H9 (cell line): ENCODE data around the gene PC. TPM values are rescaled to one million over a fixed set of nuclear protein-coding genes. Genes with fewer than 3 reads are reported as not detected.

Experiments
- DNase-seq: peaks from one replicate; pipeline ENCODE4 v3.0.0-alpha.2; 2017
- H2AFZ ChIP-seq: one replicate; pipeline ENCODE4 v1.6.1; 2013; ENCODE audit warnings: mild to moderate bottlenecking, low read length, control low read depth, moderate library complexity
- H2AK5ac ChIP-seq: 2 replicates; pipeline ENCODE4 v1.6.1; 2013; ENCODE audit warnings: low read length, control low read depth, mixed read lengths; ENCODE audit not compliant: insufficient read length
- H2BK120ac ChIP-seq: one replicate; pipeline ENCODE4 v1.6.1; 2013; ENCODE audit warnings: low read depth, mild to moderate bottlenecking, low read length, control low read depth, inconsistent platforms; ENCODE audit not compliant: poor library complexity, severe bottlenecking
- H2BK12ac ChIP-seq: 2 replicates; pipeline ENCODE4 v1.6.1; 2013; ENCODE audit warnings: low read length, control low read depth, mixed read lengths, low read depth; ENCODE audit not compliant: insufficient read length
- H2BK15ac ChIP-seq: 2 replicates; pipeline ENCODE4 v1.6.1; 2013; ENCODE audit warnings: low read depth, low read length, control low read depth
- H2BK20ac ChIP-seq: one replicate; pipeline ENCODE4 v1.6.1; 2013; ENCODE audit warnings: low read depth, mild to moderate bottlenecking, low read length, control low read depth, inconsistent platforms; ENCODE audit not compliant: poor library complexity, severe bottlenecking
- H2BK5ac ChIP-seq: 2 replicates; pipeline ENCODE4 v1.6.1; 2013; ENCODE audit warnings: low read length, control low read depth, mixed read lengths; ENCODE audit not compliant: insufficient read length
- H3K14ac ChIP-seq: 2 replicates; pipeline ENCODE4 v1.6.1; 2013; ENCODE audit warnings: low read length, control low read depth; ENCODE audit not compliant: insufficient read depth
- H3K18ac ChIP-seq: 2 replicates; pipeline ENCODE4 v1.6.1; 2013; ENCODE audit warnings: low read depth, mild to moderate bottlenecking, mixed read lengths, low read length, control low read depth; ENCODE audit not compliant: insufficient read length
- H3K23ac ChIP-seq: 2 replicates; pipeline ENCODE4 v1.6.1; 2013; ENCODE audit warnings: low read length, control low read depth, mixed read lengths, low read depth; ENCODE audit not compliant: insufficient read length
- H3K23me2 ChIP-seq: 2 replicates; pipeline ENCODE4 v1.6.1; 2013; ENCODE audit warnings: low read depth, mild to moderate bottlenecking, mixed read lengths, low read length, control low read depth; ENCODE audit not compliant: insufficient read length, poor library complexity, severe bottlenecking
- H3K27ac ChIP-seq: 2 replicates; pipeline ENCODE4 v1.5.1; 2013; ENCODE audit warnings: low read length, control low read depth, mixed read lengths, low read depth; ENCODE audit not compliant: insufficient read length
- H3K27me3 ChIP-seq: 2 replicates; pipeline ENCODE4 v1.6.1; 2013; ENCODE audit warnings: low read length, control low read depth, inconsistent platforms; ENCODE audit not compliant: insufficient read depth
- H3K4ac ChIP-seq: 2 replicates; pipeline ENCODE4 v1.6.1; 2013; ENCODE audit warnings: low read depth, mild to moderate bottlenecking, control low read depth, inconsistent platforms, low read length, moderate library complexity
- H3K4me1 ChIP-seq: 2 replicates; pipeline ENCODE4 v1.6.1; 2013; ENCODE audit warnings: low read length, control low read depth, inconsistent platforms; ENCODE audit not compliant: insufficient read depth
- H3K4me2 ChIP-seq: 2 replicates; pipeline ENCODE4 v1.6.1; 2013; ENCODE audit warnings: low read length, control low read depth, mixed read lengths; ENCODE audit not compliant: insufficient read length, insufficient read depth
- H3K56ac ChIP-seq: 2 replicates; pipeline ENCODE4 v1.6.1; 2013; ENCODE audit warnings: low read depth, mild to moderate bottlenecking, mixed read lengths, low read length, control low read depth; ENCODE audit not compliant: insufficient read length
- H3K79me1 ChIP-seq: 2 replicates; pipeline ENCODE4 v1.6.1; 2013; ENCODE audit warnings: low read depth, mild to moderate bottlenecking, moderate library complexity, low read length, control low read depth, inconsistent platforms; ENCODE audit not compliant: insufficient read depth, poor library complexity, severe bottlenecking
- H3K79me2 ChIP-seq: 2 replicates; pipeline ENCODE4 v1.6.1; 2013; ENCODE audit warnings: low read length, control low read depth, inconsistent platforms; ENCODE audit not compliant: insufficient read depth
- H3K9ac ChIP-seq: 2 replicates; pipeline ENCODE4 v1.6.1; 2013; ENCODE audit warnings: low read length, control low read depth, mixed read lengths; ENCODE audit not compliant: insufficient read length; ENCODE audit errors: extremely low read depth
- H3K9me3 ChIP-seq: one replicate; pipeline ENCODE4 v1.6.1; 2013; ENCODE audit warnings: low read depth, low read length, inconsistent platforms; ENCODE audit not compliant: control insufficient read depth
- H3T11ph ChIP-seq: one replicate; pipeline ENCODE4 v1.6.1; 2013; ENCODE audit warnings: mild to moderate bottlenecking, low read length, control low read depth, inconsistent platforms
- H4K20me1 ChIP-seq: one replicate; pipeline ENCODE4 v1.6.1; 2013; ENCODE audit not compliant: control insufficient read depth, insufficient read length, insufficient read depth
- H4K5ac ChIP-seq: 2 replicates; pipeline ENCODE4 v1.6.1; 2013; ENCODE audit warnings: low read depth, mild to moderate bottlenecking, mixed read lengths, low read length, control low read depth; ENCODE audit not compliant: insufficient read length
- H4K8ac ChIP-seq: replicated peaks from 2 replicates; pipeline ENCODE4 v1.6.1; 2013; ENCODE audit warnings: low read length, control low read depth, mixed read lengths, low read depth; ENCODE audit not compliant: insufficient read length
- H4K91ac ChIP-seq: 2 replicates; pipeline ENCODE4 v1.6.1; 2013; ENCODE audit warnings: low read depth, mild to moderate bottlenecking, moderate library complexity, mixed read lengths, low read length, control low read depth; ENCODE audit not compliant: insufficient read length
- H3K27ac Mint-ChIP-seq, 3 experiments: 2 replicates in 2 of 3; 3 replicates in 1 of 3; pipeline ENCODE4 v1.8.0; 2020 to 2021; ENCODE audit warnings: mixed read lengths in 3 of 3, mild to moderate bottlenecking in 1 of 3, moderate library complexity in 1 of 3
- H3K27me3 Mint-ChIP-seq: 2 replicates; pipeline ENCODE4 v1.8.0; 2021; ENCODE audit warnings: low read depth, mild to moderate bottlenecking, moderate library complexity, mixed read lengths
- H3K36me3 Mint-ChIP-seq, 3 experiments: 2 replicates in 2 of 3; 3 replicates in 1 of 3; pipeline ENCODE4 v1.8.0; 2020 to 2021; ENCODE audit warnings: low read depth in 3 of 3, mixed read lengths in 3 of 3; ENCODE audit not compliant: insufficient read depth in 1 of 3
- H3K4me1 Mint-ChIP-seq, 2 experiments: 2 replicates each; pipeline ENCODE4 v1.8.0; 2020; ENCODE audit warnings: mixed read lengths in 2 of 2
- H3K4me3 Mint-ChIP-seq, 2 experiments: 2 replicates in 1 of 2; 3 replicates in 1 of 2; pipeline ENCODE4 v1.8.0; 2020 to 2021; ENCODE audit warnings: mild to moderate bottlenecking in 2 of 2, mixed read lengths in 2 of 2, moderate library complexity in 1 of 2
- H3K9me3 Mint-ChIP-seq, 2 experiments: 2 replicates in 1 of 2; 3 replicates in 1 of 2; pipeline ENCODE4 v1.8.0; 2020; ENCODE audit warnings: mild to moderate bottlenecking in 2 of 2, mixed read lengths in 2 of 2, moderate library complexity in 1 of 2
- WGBS: extraction: QIAGEN DNeasy Blood & Tissue Kit; methylation state at CpG from one replicate; pipeline ENCODE4 v1.1.7; 2013; ENCODE audit warnings: missing lambda C conversion rate, low lambda C conversion rate, mixed read lengths; ENCODE audit not compliant: insufficient read length; ENCODE audit errors: extremely low coverage; 5-methylcytosine and 5-hydroxymethylcytosine counted together
- total RNA-seq: library from RNA; stranded (reverse); gene quantifications from 2 replicates; pipeline ENCODE4 v1.2.1, GENCODE V29; 2021
- TF ChIP-seq, protein P1 (sequence below): fragments of 200-600 bp; sonication (generic); conservative IDR thresholded peaks from 3 replicates; pipeline ENCODE4 v1.8.0; 2021; ENCODE audit warnings: antibody characterized with exemption, mild to moderate bottlenecking

Gene PC
- total RNA-seq, 1 experiment from 2014 or later = 32.6 TPM

DNA sequence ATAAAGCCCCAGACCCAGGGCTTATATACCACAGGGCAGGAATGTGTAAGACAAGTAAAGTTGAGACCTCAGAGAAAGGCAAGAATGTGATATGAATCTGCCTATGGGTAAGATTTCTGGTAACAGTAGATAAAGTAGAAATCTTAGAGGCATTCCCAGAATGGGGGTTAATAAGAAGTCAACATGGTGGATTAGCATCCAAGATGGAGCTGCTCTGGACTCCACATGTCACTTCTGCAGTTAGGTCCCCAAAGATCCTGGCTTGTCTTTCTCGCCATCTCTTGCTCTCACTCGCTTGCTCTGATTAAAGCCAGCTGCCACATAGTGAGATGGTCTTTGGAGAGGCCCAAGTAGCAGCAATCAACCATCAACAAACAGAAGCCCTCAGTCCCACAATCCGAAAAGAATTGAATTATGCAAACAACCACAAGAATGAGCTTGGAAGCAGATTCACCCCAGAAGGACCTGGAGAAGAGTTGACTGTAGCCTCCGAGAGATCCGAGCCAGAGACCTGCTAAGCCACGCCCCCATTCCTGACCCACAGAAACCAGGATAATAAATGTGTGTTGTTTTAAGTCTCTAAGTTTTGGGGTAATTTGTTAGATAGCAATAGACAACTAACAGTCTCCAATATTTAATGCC is 11.5 kb upstream of the PC start:
- no peaks in the 10 kb centered on the region for H3K79me1 ChIP-seq
- no peaks in the 10 kb centered on the region for H3K4me1 ChIP-seq
- no peak overlapping the region for H2BK15ac ChIP-seq
- H3K23ac ChIP-seq = no peak overlapping the region
- H3K9ac ChIP-seq = no peak overlapping the region
- Mint-ChIP-seq H3K4me1 (peaks cover 4 to 8% of the 10 kb centered on the region in 2 experiments; a peak in 3 of 4 replicates), H3K36me3 (no peaks in the 10 kb centered on the region; a peak in 1 of 7 replicates), H3K27ac (peak overlapping the region in 1 of 3 experiments; percentile 57; a peak in 1 of 7 replicates), H3K27me3 (peaks cover 2% of the 10 kb centered on the region; the same call in 1 of the 2 replicates), H3K9me3 (no peaks in the 10 kb centered on the region), H3K4me3 (no peak overlapping the region)
- TF ChIP-seq, protein P1, sequence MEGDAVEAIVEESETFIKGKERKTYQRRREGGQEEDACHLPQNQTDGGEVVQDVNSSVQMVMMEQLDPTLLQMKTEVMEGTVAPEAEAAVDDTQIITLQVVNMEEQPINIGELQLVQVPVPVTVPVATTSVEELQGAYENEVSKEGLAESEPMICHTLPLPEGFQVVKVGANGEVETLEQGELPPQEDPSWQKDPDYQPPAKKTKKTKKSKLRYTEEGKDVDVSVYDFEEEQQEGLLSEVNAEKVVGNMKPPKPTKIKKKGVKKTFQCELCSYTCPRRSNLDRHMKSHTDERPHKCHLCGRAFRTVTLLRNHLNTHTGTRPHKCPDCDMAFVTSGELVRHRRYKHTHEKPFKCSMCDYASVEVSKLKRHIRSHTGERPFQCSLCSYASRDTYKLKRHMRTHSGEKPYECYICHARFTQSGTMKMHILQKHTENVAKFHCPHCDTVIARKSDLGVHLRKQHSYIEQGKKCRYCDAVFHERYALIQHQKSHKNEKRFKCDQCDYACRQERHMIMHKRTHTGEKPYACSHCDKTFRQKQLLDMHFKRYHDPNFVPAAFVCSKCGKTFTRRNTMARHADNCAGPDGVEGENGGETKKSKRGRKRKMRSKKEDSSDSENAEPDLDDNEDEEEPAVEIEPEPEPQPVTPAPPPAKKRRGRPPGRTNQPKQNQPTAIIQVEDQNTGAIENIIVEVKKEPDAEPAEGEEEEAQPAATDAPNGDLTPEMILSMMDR = no peak
- H3K27me3 ChIP-seq = no peaks in the 10 kb centered on the region
- WGBS = no CpG with 5 or more reads among the region's 6 CpGs
- H2BK20ac ChIP-seq = no peak overlapping the region
- H3T11ph ChIP-seq = no peak overlapping the region
- H4K20me1 ChIP-seq = no peaks in the 10 kb centered on the region
- no peak overlapping the region for H3K4ac ChIP-seq
- no peak overlapping the region for H3K18ac ChIP-seq
- H2BK120ac ChIP-seq = no peak overlapping the region
- H3K27ac ChIP-seq = no peak overlapping the region
- no peak overlapping the region for H2AFZ ChIP-seq
- no peak overlapping the region for H3K56ac ChIP-seq
- no peak overlapping the region for H2BK12ac ChIP-seq
- H3K79me2 ChIP-seq = no peaks in the 10 kb centered on the region
- no peak overlapping the region for H3K14ac ChIP-seq
- no peak overlapping the region for H4K5ac ChIP-seq
- H2AK5ac ChIP-seq = no peak overlapping the region
- H3K4me2 ChIP-seq = no peak overlapping the region
- no peak for DNase-seq
- no peak overlapping the region for H4K91ac ChIP-seq
- H2BK5ac ChIP-seq = no peak overlapping the region
- H3K9me3 ChIP-seq = no peaks in the 10 kb centered on the region
- H4K8ac ChIP-seq = no peak overlapping the region
- no peaks in the 10 kb centered on the region for H3K23me2 ChIP-seq
